Caco-2 (cell line): ENCODE measurements around the gene HPCA. TPM values are rescaled to one million over a fixed set of nuclear protein-coding genes. Genes with fewer than 3 reads are reported as not detected.
A peak's percentile ranks its signal among the peaks of the same experiment; 100 is the strongest.
"Not testable (repeated sequence)": the region's sequence is repeated elsewhere in the genome, so short reads cannot be mapped to it uniquely, and the experiment has no call there.

Source experiments
- BruUV-seq: library from RNA; stranded (reverse); fragments of 400-500 nt; replicated peaks from 2 replicates; lab custom pipeline; 2021; lab: Mats Ljungman, UMichigan
- CTCF ChIA-PET: fragments of 300-600 bp; sonication (Branson Sonifier 250); formaldehyde crosslinking; loops from one replicate; lab custom pipeline; 2022; ENCODE audit warnings: antibody characterized with exemption; lab: Charles Lee
- POLR2A ChIA-PET: fragments of 300-600 bp; sonication (Branson Sonifier 250); formaldehyde crosslinking; loops from one replicate; lab custom pipeline; 2022; ENCODE audit warnings: antibody characterized with exemption; lab: Charles Lee
- DNase-seq, 2 experiments: peaks; one replicate each; pipeline versions ENCODE4 v3.0.0 to v3.0.0-alpha.2; 2020 to 2022
- H3K27me3 ChIP-seq: replicated peaks from 2 replicates; pipeline ENCODE4 v1.6.0; 2011; ENCODE audit warnings: low read length; ENCODE audit not compliant: control insufficient read depth, insufficient read depth
- H3K36me3 ChIP-seq: 2 replicates; pipeline ENCODE4 v1.5.1; 2011; ENCODE audit warnings: low read length; ENCODE audit not compliant: control insufficient read depth, insufficient read depth
- H3K4me1 ChIP-seq: fragments of 250-450 bp; sonication (Bioruptor Pico); 2 replicates; pipeline ENCODE4 v1.5.1; 2020; ENCODE audit warnings: mild to moderate bottlenecking
- H3K4me3 ChIP-seq: 2 replicates; pipeline ENCODE4 v1.5.1; 2011; ENCODE audit warnings: low read depth, mild to moderate bottlenecking, control low read depth, low read length
- H3K9me3 ChIP-seq: fragments of 250-450 bp; sonication (Bioruptor Pico); 2 replicates; pipeline ENCODE4 v1.5.1; 2020; ENCODE audit warnings: mild to moderate bottlenecking, moderate library complexity
- H3K27ac Mint-ChIP-seq: one replicate; pipeline ENCODE4 v1.8.0; 2022; ENCODE audit warnings: mixed read lengths; ENCODE audit not compliant: unreplicated experiment
- H3K27me3 Mint-ChIP-seq: one replicate; pipeline ENCODE4 v1.8.0; 2022; ENCODE audit warnings: mixed read lengths; ENCODE audit not compliant: insufficient read depth, unreplicated experiment
- H3K36me3 Mint-ChIP-seq: one replicate; pipeline ENCODE4 v1.8.0; 2022; ENCODE audit warnings: mild to moderate bottlenecking, mixed read lengths; ENCODE audit not compliant: insufficient read depth, unreplicated experiment
- H3K4me1 Mint-ChIP-seq: one replicate; pipeline ENCODE4 v1.8.0; 2022; ENCODE audit warnings: low read depth, mixed read lengths; ENCODE audit not compliant: unreplicated experiment
- H3K4me3 Mint-ChIP-seq: one replicate; pipeline ENCODE4 v1.8.0; 2022; ENCODE audit warnings: mild to moderate bottlenecking, moderate library complexity, mixed read lengths; ENCODE audit not compliant: unreplicated experiment
- H3K9me3 Mint-ChIP-seq: one replicate; pipeline ENCODE4 v1.8.0; 2022; ENCODE audit warnings: mixed read lengths; ENCODE audit not compliant: unreplicated experiment
- intact Hi-C: fragments of 100-400 bp; cut with micrococcal nuclease; formaldehyde crosslinking; loops from one replicate; pipeline ENCODE4 v1.10.0; 2022; ENCODE audit not compliant: unreplicated experiment
- total RNA-seq: library from RNA; stranded (reverse); gene quantifications from 2 replicates; pipeline ENCODE4 v1.2.3, GENCODE V29; 2022
- TF ChIP-seq, protein P1 (sequence below), 2 experiments: fragments of 200-600 bp in 1 of 2; IDR thresholded peaks; 1 replicate in 1 of 2; 2 replicates in 1 of 2; pipeline versions ENCODE4 v1.5.1 to v1.8.0; 2011 to 2022; ENCODE audit warnings: antibody characterized with exemption in 1 of 2, control low read depth in 1 of 2, inconsistent platforms in 1 of 2, low read depth in 1 of 2, low read length in 1 of 2, mild to moderate bottlenecking in 1 of 2, moderate library complexity in 1 of 2; ENCODE audit not compliant: insufficient read depth in 1 of 2, severe bottlenecking in 1 of 2, unreplicated experiment in 1 of 2

HPCA gene
- total RNA-seq, 1 experiment from 2014 or later, result not detected

DNA sequence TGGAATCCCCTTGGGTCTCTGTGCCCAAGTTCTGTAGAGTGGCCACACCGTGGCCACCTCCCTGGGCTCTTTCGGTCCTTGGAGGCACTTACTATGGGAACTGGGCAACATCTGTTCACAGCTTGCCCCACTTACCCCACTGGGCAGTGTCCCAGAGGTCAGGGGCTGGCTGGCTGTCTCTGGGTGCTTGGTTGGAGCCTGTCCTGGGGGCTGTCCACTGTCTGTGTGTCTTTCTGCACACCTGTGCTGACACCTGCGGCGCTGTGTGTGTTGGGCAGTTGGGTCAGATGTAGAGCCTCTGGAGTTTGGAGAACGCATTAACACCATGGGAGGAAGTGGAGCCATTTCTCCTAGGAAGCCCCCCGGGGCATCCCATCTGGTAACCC lies 16.2 kb downstream of the HPCA start:
- TF ChIP-seq, protein P1, sequence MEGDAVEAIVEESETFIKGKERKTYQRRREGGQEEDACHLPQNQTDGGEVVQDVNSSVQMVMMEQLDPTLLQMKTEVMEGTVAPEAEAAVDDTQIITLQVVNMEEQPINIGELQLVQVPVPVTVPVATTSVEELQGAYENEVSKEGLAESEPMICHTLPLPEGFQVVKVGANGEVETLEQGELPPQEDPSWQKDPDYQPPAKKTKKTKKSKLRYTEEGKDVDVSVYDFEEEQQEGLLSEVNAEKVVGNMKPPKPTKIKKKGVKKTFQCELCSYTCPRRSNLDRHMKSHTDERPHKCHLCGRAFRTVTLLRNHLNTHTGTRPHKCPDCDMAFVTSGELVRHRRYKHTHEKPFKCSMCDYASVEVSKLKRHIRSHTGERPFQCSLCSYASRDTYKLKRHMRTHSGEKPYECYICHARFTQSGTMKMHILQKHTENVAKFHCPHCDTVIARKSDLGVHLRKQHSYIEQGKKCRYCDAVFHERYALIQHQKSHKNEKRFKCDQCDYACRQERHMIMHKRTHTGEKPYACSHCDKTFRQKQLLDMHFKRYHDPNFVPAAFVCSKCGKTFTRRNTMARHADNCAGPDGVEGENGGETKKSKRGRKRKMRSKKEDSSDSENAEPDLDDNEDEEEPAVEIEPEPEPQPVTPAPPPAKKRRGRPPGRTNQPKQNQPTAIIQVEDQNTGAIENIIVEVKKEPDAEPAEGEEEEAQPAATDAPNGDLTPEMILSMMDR (IDR thresholded peaks at IDR 0.05; ENCODE audit: insufficient read depth in 1 of 2, low read depth in 1 of 2, low read length in 1 of 2, severe bottlenecking in 1 of 2, unreplicated experiment in 1 of 2), result no peak
- H3K9me3 Mint-ChIP-seq, result no peaks in the 10 kb centered on the region
- H3K27ac Mint-ChIP-seq, result no peak overlapping the region
- CTCF ChIA-PET, result interaction anchor here (0.6 kb wide), 2 partner anchors 32 to 154 kb away, joined by 4 read pairs; no protein-coding TSS in a partner anchor
- no peaks in the 10 kb centered on the region for H3K36me3 Mint-ChIP-seq
- Histone ChIP-seq H3K36me3 (no peaks in the 10 kb centered on the region), H3K4me3 (no peak overlapping the region), H3K9me3 (no peaks in the 10 kb centered on the region), H3K4me1 (no peaks in the 10 kb centered on the region), H3K27me3 (no peaks in the 10 kb centered on the region)
- POLR2A ChIA-PET, result no interaction called here
- no peaks in the 10 kb centered on the region for H3K27me3 Mint-ChIP-seq
- intact Hi-C loops, result no loop called here
- DNase-seq, result no peak
- H3K4me3 Mint-ChIP-seq, result peak overlapping the region; percentile 74
- H3K4me1 Mint-ChIP-seq, result no peaks in the 10 kb centered on the region
- no TSS peak for BruUV-seq

DNA sequence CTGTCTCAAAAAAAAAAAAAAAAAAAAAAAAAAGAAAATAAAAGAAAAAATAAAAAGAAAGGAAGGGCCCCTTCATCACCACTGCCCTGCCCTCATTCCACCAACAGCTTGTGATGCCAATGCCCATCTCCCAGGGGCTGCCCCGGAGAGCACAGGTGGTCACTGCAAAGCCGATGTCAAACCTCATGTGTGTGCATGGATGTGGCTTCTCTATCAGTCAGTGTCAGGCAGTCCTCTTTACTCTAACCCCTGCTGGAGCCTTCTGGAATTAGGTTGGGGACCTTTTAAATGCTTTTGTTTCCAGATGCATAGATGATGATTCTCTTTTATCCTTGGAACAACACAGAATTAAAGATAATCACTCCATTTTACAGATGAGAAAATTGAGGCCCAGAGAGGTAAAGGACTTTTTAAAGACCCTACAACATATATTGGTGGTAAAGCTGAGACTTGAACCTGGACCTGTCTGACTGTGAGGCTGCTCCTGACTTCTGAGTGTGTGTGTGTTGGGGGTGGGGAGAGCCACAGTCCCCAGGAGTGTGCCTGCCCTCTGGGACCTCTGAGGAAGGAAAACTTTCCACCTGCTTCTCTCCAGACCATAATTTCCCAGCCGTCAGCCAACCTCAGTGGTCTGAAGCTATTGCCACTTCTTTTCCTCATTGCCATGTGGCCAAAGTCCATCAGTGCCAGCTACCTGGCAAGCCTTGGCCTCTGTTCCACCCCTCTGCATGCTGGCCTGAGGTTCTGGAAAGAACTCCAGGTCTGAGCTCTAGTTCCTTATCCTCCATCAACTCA lies 17.9 kb downstream of the HPCA start:
- no peak for DNase-seq
- TF ChIP-seq, protein P1 (IDR thresholded peaks at IDR 0.05; ENCODE audit: insufficient read depth in 1 of 2, low read depth in 1 of 2, low read length in 1 of 2, severe bottlenecking in 1 of 2, unreplicated experiment in 1 of 2), result no peak
- H3K9me3 ChIP-seq, result no peaks in the 10 kb centered on the region
- Mint-ChIP-seq H3K36me3 (no peaks in the 10 kb centered on the region), H3K27me3 (no peaks in the 10 kb centered on the region), H3K9me3 (no peaks in the 10 kb centered on the region), H3K27ac (no peak overlapping the region), H3K4me1 (no peaks in the 10 kb centered on the region), H3K4me3 (no peak overlapping the region)
- H3K36me3 ChIP-seq, result no peaks in the 10 kb centered on the region
- H3K4me3 ChIP-seq, result no peak overlapping the region
- no peaks in the 10 kb centered on the region for H3K27me3 ChIP-seq
- no peaks in the 10 kb centered on the region for H3K4me1 ChIP-seq
- no TSS peak for BruUV-seq
- POLR2A ChIA-PET, result no interaction called here
- CTCF ChIA-PET, result no interaction called here
- intact Hi-C loops, result no loop called here

DNA sequence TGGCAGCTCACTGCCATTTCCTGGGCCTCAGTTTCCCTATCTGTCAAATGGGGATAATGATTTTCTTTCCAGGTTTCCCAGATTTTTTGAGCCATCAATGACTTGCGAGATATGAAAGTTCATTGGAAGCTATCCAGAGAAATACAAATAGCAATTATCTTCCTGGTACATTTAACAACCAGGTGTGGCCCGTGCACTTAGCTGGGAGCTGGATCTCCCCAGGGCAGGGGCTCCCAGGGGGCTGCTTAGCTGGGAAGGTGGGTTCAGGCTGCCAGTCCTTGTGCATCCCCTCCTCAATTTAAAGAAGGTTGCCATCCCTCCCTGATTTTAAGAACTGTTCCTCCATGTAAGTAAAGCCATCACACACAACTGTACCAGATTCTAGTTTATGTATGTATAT lies 18.5 kb downstream of the HPCA start:
- no peaks in the 10 kb centered on the region for H3K27me3 Mint-ChIP-seq
- no peaks in the 10 kb centered on the region for H3K36me3 ChIP-seq
- TF ChIP-seq, protein P1 (IDR thresholded peaks at IDR 0.05; ENCODE audit: insufficient read depth in 1 of 2, low read depth in 1 of 2, low read length in 1 of 2, severe bottlenecking in 1 of 2, unreplicated experiment in 1 of 2), result no peak
- no peaks in the 10 kb centered on the region for H3K4me1 ChIP-seq
- no peaks in the 10 kb centered on the region for H3K36me3 Mint-ChIP-seq
- no peak overlapping the region for H3K4me3 Mint-ChIP-seq
- H3K9me3 ChIP-seq, result no peaks in the 10 kb centered on the region
- BruUV-seq, result no TSS peak
- CTCF ChIA-PET, result no interaction called here
- no peak for DNase-seq
- no peaks in the 10 kb centered on the region for H3K27me3 ChIP-seq
- POLR2A ChIA-PET, result no interaction called here
- intact Hi-C loops, result no loop called here
- H3K4me1 Mint-ChIP-seq, result no peaks in the 10 kb centered on the region
- no peaks in the 10 kb centered on the region for H3K9me3 Mint-ChIP-seq
- no peak overlapping the region for H3K4me3 ChIP-seq
- H3K27ac Mint-ChIP-seq, result no peak overlapping the region

DNA sequence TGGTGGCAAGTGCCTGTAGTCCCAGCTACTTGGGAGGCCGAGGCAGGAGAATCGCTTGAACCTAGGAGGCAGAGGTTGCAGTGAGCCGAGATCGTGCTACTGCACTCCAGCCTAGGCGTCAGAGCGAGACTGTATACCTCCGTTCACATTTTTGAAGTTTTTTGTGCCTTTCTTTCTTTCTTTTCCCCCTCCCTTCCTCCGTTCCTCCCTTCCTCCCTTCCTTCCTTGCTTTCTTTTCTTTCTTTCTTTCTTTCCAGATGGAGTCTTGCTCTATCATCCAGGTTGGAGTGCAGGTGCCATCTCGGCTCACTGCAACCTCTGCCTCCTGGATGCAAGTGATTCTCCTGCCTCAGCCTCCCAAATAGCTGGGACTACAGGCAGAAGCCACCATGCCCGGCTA lies 19.3 kb downstream of the HPCA start:
- DNase-seq, H3K4me3 ChIP-seq, H3K4me3 Mint-ChIP-seq, H3K9me3 Mint-ChIP-seq, H3K9me3 ChIP-seq, H3K4me1 ChIP-seq, H3K36me3 Mint-ChIP-seq, POLR2A ChIA-PET, BruUV-seq, H3K27me3 Mint-ChIP-seq, CTCF ChIA-PET, H3K27me3 ChIP-seq, H3K4me1 Mint-ChIP-seq, intact Hi-C loops, H3K36me3 ChIP-seq, H3K27ac Mint-ChIP-seq: not testable (repeated sequence)
